Mesodermal cell (in vitro differentiated cells): ENCODE measurements around the gene MXD4.
A peak's percentile ranks its signal among the peaks of the same experiment; 100 is the strongest.

Experiments
- H3K27ac ChIP-seq: 2 replicates; pipeline ENCODE4 v1.7.0; 2013; ENCODE audit warnings: mild to moderate bottlenecking, low read depth, low read length, moderate library complexity; ENCODE audit not compliant: severe bottlenecking
- H3K36me3 ChIP-seq: 2 replicates; pipeline ENCODE4 v1.7.1; 2013; ENCODE audit warnings: mild to moderate bottlenecking, low read length, moderate library complexity; ENCODE audit not compliant: control insufficient read depth, insufficient read depth
- H3K4me1 ChIP-seq: one replicate; pipeline ENCODE4 v1.7.1; 2013; ENCODE audit warnings: mild to moderate bottlenecking, low read length; ENCODE audit not compliant: insufficient read depth, control insufficient read depth, poor library complexity, severe bottlenecking
- H3K4me3 ChIP-seq: 2 replicates; pipeline ENCODE4 v1.7.0; 2013; ENCODE audit warnings: low read length, control low read depth, mild to moderate bottlenecking; ENCODE audit not compliant: insufficient read depth, poor library complexity, severe bottlenecking; ENCODE audit errors: extremely low read depth
- H3K9me3 ChIP-seq: 2 replicates; pipeline ENCODE4 v1.7.1; 2013; ENCODE audit warnings: mild to moderate bottlenecking, low read length, moderate library complexity; ENCODE audit not compliant: control insufficient read depth
- WGBS, 2 experiments: methylation state at CpG; one replicate each; pipeline ENCODE4 v1.1.5; 2013; ENCODE audit warnings: missing lambda C conversion rate in 2 of 2; ENCODE audit not compliant: insufficient coverage in 2 of 2; 5-methylcytosine and 5-hydroxymethylcytosine counted together

Gene MXD4

DNA sequence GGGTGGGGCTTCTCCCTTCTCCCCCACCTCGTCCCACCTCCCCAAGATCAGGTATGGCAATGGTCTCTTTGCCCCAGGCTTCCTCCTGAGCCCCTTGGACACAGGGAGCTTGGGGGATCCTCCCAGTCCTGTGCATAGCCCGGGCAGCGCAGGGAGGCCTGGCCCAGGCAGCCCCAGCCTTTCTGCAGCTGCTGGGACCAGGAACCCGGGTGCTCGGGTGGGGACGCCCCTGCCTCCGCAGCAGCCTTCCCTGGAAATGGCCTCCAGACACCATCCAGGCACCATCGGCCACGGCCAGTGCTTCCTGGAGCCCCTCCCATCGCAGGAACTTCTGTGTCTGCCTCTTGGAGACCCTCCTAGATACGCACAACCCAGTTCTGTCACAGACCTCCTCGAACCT lies 5.9 kb upstream of the MXD4 start:
- 86 to 95% methylated on average over 9 of the region's 12 CpGs for WGBS, 2 experiments
- H3K27ac ChIP-seq: no peak overlapping the region
- peaks cover 13% of the 10 kb centered on the region for H3K4me1 ChIP-seq
- no peaks in the 10 kb centered on the region for H3K9me3 ChIP-seq
- no peaks in the 10 kb centered on the region for H3K36me3 ChIP-seq
- no peak overlapping the region for H3K4me3 ChIP-seq

DNA sequence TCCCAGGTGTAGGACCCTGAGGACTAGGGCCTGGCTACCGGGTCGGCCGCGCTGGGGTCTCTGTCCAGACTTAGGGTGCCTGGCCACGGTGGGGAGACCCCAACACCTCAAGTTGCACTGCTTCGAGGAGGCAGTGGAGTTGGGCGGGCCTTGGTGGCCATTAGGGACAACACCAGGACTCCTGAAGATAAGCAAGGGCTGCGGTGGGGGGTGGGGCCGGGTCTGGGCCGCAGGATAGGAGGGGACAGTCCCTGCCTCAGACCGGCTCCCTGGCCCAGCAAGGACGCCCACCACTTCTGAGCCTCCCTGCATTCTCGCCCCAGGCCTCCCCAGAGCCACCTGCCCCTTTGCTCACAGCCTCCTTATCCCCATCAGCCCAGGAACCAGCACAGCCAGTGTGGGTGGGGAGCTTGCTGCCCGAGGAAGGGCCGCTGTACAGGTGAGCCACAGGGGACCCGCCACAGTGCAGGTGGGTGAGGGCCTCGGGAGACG lies 5.5 kb upstream of the MXD4 start:
- Histone ChIP-seq H3K27ac (no peak overlapping the region), H3K4me1 (peaks cover 13% of the 10 kb centered on the region), H3K9me3 (no peaks in the 10 kb centered on the region), H3K36me3 (no peaks in the 10 kb centered on the region), H3K4me3 (no peak overlapping the region)
- WGBS, 2 experiments: 86% methylated on average over 14 of the region's 18 CpGs

DNA sequence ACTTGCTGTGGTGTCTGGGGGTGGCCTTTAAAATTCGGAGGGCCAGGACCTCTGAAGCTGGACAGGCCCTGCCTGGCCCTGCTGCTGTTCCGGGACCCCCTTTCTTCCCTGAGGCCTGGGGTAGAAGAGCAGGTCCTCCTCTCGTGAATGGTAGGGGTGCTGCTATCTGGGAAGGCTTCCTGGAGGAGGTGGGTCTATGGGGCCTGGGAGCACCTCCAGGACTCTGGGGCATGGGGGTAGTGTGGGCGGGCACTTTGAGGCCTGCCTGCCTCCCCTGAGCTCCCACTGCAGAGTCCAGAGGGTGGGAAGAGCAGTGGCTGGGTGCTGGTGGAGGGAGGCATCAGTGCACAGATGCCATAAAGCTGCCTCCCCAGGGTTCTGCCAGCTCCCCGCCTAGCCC lies 4.9 kb upstream of the MXD4 start:
- WGBS, 2 experiments: 72 to 100% methylated on average over 3 to 4 of the region's 5 CpGs

DNA sequence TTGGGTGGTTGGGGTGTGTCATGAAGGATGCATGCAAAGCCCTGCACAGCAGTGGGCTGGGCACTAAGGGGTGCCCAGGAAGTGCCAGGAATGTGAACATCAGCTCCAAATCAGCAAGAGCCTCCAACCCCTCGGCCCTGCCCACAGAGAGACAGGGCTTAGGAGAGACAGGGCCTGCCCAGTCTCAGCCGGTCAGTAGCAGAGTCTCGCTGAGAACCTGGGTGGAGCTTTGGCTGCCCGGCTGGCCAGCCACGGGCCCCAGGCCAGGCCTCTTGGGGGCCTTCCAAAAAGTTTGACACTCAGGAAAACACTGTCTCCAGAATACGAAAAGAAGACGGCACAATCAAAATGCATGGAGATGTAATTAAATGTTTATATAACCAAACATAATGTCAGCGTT lies 4.3 kb upstream of the MXD4 start:
- Histone ChIP-seq H3K9me3 (no peaks in the 10 kb centered on the region), H3K36me3 (no peaks in the 10 kb centered on the region), H3K4me1 (peaks cover 13% of the 10 kb centered on the region), H3K27ac (no peak overlapping the region), H3K4me3 (no peak overlapping the region)
- 81 to 86% methylated on average over 4 to 5 of the region's 8 CpGs for WGBS, 2 experiments

More for the DNA sequence above, 4.9 kb upstream of the MXD4 start:
- no peak overlapping the region for H3K4me3 ChIP-seq
- peaks cover 13% of the 10 kb centered on the region for H3K4me1 ChIP-seq
- H3K9me3 ChIP-seq: no peaks in the 10 kb centered on the region
- H3K27ac ChIP-seq: no peak overlapping the region
- H3K36me3 ChIP-seq: no peaks in the 10 kb centered on the region

DNA sequence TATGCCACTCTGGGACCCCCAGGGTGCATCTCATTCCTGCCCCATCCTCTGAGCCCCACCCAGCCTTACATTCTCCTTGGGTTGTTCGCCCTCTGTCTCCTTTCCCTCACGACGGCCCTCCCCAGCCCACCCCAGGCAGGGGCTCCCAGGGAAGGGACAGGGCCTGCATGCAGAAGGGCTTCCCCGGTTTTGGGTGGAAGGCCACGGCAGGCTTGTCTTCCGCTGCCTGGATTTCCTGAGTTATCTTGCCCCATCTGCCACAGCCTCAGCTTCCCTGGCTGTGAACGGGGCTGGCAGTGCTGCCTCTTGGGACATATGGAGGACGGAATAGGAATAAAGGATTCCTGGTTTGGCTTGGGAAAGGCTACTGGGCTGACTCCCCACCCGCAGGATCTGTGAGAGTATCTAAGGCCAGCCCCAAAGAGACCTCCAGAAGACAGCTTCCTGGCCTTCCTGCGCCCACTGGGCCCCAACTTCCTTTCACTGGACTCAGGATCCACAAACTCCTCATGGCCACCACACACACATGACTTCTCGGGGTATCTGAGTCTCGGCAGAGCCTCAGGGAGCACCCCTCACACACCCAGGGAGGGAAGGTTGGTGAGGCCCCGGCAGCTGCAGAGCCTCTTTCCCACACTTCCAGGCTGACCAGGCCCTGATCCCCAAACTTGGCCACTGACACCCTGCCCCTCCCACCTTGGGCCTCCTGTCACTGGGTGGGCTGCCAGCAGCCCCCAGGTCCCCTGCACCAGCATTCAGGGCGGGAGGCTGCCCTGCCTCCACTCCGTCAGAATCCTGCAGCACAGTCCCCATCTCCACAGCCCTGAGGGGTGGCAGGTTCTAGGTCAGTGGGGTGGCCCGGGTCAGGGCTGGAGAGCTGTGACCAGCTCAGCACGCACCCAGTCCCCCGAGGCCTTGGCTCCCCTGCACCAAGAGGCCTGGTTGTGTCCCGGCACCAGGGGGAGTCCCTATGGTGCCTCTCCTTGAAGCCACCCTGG lies 3.5 kb upstream of the MXD4 start:
- Histone ChIP-seq H3K9me3 (no peaks in the 10 kb centered on the region), H3K27ac (no peak overlapping the region), H3K4me1 (peaks cover 15% of the 10 kb centered on the region), H3K4me3 (no peak overlapping the region), H3K36me3 (peaks cover 2% of the 10 kb centered on the region)
- 93 to 94% methylated on average over 9 to 11 of the region's 19 CpGs for WGBS, 2 experiments

DNA sequence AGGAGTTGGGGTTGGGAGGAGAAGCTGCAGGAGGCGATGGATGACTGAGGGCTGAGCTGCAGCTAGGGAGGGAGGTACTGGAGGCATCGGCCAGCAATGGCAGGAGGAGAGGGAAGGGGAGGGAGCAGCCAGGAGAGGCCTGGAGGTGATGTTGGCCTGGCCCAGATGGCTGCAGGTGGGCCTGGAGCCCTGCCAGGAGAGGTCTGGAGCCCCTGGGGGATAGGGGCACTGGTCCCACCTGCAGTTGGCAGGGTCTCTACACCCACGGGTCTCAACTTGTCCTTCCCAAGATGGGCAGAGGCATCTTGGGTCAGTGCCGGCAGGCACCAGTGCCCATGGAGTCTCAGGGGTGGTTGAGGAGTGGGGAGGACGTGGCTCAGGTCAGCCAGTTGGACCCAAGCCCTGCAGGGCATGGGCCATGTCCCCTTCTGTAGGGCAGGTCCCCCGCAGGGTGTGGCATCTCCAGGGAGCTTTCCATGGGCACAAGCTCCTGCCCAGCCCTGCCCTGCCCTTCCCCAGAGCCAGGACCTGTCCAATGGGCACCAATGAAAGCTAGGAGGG lies 2.7 kb upstream of the MXD4 start:
- H3K36me3 ChIP-seq: peaks cover 7% of the 10 kb centered on the region
- no peak overlapping the region for H3K4me3 ChIP-seq
- H3K9me3 ChIP-seq: no peaks in the 10 kb centered on the region
- WGBS, 2 experiments: 82 to 85% methylated on average over 5 of the region's 6 CpGs
- H3K4me1 ChIP-seq: peaks cover 21% of the 10 kb centered on the region
- H3K27ac ChIP-seq: no peak overlapping the region

DNA sequence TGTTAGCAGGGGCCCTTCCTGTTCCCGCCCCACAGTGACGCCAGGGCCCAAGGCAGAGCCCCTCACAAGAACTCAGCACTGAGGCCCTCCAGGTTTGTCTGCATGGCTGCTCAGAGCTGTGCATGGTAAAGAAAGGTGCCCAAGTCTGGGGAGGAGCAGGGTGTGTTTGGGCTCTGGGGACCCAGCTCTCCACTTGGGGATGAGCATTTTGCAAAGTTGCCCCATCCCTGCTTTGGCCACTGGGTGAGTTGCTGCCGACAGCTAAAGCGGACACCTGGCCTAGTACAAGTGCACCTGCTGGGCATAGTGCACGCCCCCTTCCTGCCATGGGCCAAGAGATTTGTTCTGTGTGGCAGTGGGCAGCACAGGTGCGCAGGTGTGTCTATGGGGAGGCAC lies 2.0 kb upstream of the MXD4 start:
- Histone ChIP-seq H3K4me1 (peaks cover 23% of the 10 kb centered on the region), H3K36me3 (peaks cover 10% of the 10 kb centered on the region), H3K4me3 (no peak overlapping the region), H3K9me3 (no peaks in the 10 kb centered on the region), H3K27ac (no peak overlapping the region)
- 73 to 81% methylated on average over 2 to 4 of the region's 6 CpGs for WGBS, 2 experiments

DNA sequence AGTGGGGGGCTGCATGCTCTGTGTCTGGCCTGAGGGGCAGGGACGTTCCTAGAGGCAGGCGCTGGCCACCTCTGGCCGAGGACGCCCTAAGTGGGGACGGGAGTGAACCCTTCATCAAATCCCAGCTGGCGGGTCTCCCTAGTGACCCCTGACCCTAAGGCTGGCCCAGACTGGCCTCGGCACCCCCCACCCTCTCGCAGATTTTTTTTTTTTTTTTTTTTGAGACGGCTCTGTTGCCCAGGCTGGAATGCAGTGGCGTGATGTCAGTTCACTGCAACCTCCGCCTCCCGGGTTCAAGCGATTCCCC lies 988 bp upstream of the MXD4 start:
- peak overlapping the region; percentile 57 for H3K4me3 ChIP-seq
- H3K27ac ChIP-seq: peak overlapping the region; percentile 87
- H3K9me3 ChIP-seq: no peaks in the 10 kb centered on the region
- peaks cover 18% of the 10 kb centered on the region for H3K36me3 ChIP-seq
- 63 to 64% methylated on average over 7 to 10 of the region's 13 CpGs for WGBS, 2 experiments
- peaks cover 18% of the 10 kb centered on the region for H3K4me1 ChIP-seq

DNA sequence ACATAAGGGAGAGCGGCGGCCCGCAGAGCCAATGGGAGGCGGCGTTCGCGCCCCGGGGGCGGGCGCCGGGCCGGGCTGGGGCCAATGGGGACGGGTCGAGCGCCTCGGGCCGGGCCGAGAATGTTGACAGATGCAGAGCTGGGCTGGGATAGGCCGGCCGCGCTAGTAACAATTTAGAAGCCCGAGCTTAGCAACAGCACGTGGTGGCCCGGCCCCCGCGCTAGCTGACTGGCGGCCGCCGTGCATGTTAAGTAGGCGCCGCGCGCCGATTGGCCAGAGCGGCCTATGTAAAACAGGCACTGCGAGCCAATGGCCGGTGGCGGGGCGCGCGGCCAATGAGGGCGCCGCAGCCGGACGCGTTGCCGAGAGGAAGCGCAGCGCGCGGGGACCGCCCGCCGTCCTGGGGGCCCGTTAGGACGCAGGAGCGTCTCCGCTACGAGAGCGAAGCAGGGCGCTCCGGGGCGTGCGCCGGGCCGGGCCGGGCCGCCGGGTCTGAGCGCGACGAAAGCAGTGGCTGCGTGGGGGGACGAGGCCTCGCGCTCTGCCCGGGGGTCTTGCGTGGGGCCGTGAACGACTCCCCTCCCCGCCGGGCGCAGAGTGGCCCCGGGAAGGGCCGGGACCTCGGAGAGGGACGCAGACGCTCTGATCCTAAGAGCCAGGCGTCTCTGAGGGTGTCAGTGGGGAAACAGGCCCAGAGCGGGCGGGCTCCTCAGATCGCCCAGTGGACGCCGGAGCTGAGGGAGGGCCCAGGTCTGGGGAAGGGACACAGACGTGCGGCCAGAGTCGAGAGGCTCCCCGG lies 435 bp upstream of the MXD4 start:
- WGBS, 2 experiments: 1 to 3% methylated on average over 73 to 96 of the region's 98 CpGs
- H3K4me3 ChIP-seq: peak overlapping the region; percentile 83
- peak overlapping the region; percentile 87 for H3K27ac ChIP-seq
- H3K36me3 ChIP-seq: peaks cover 24% of the 10 kb centered on the region
- H3K4me1 ChIP-seq: peaks cover 18% of the 10 kb centered on the region
- no peaks in the 10 kb centered on the region for H3K9me3 ChIP-seq

DNA sequence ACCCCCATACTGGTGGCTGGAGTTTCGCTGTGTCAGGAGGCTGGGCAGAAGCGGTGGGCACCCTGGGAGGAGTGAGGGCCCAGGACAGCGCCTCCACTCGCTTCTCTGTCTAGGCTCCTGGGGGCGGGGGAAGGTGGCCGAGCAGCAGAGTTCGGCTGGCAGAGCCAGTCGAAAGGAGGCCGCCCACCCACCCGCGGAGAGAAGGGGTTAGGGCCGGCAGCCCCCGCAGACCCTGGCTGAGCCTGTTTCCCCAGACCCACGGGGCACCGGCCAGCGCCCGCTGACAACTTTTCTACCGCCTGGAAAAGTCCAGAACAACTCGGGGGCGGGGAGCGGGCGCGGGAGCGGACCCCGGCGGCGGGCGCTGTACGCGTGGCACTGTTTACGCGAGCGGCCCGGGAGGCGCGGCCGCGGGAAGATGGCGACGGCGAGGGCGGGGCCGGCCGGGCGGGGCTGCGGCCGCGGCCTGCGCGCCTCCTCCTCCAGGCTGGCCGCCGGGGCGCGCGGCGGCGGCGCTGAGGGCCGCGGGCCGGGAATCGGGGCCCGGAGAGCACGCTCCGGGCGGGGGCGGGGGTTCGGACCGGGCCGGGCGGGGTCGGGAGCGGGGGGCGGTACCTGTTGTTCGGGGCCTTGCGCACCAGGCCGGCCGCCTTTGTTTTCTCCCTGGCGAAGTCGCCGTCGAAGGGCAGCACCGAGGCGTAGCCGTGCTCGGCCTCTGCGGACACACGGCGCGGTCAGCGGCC lies 628 bp downstream of the MXD4 start:
- 1 to 2% methylated on average over 53 to 69 of the region's 91 CpGs for WGBS, 2 experiments
- Histone ChIP-seq H3K27ac (peak overlapping the region; percentile 78), H3K4me3 (peak overlapping the region; percentile 83), H3K36me3 (peaks cover 31% of the 10 kb centered on the region), H3K4me1 (peaks cover 18% of the 10 kb centered on the region), H3K9me3 (no peaks in the 10 kb centered on the region)
